ELF-1 (cell line): ENCODE results near the gene CYP19A1.
"Not testable (repeated sequence)": the region's sequence is repeated elsewhere in the genome, so short reads cannot be mapped to it uniquely, and the experiment has no call there.

Source experiments
- DNase-seq: peaks from one replicate; pipeline ENCODE4 v3.0.0-alpha.2; 2016; ENCODE audit warnings: low read depth, low spot score

Gene CYP19A1

DNA sequence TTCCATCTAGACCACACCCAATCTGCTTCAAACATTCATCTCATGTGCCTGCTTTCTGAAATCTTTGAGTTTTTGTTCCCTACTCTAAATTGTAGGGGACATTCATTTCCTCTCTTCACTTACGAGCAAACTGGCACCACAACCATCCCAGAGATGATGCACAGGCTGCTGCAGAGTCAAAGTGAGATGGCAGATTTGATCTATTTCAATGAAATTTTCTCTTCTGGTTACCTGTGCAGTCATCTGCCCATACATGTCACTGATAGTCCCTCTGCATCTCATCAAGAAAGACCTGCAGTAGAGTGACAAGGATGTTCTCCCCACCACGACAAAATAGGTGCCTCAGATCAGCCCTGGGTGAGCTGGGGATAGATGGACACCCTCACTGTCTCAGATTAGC lies 125.5 kb downstream of the CYP19A1 start:
- DNase-seq: no peak

DNA sequence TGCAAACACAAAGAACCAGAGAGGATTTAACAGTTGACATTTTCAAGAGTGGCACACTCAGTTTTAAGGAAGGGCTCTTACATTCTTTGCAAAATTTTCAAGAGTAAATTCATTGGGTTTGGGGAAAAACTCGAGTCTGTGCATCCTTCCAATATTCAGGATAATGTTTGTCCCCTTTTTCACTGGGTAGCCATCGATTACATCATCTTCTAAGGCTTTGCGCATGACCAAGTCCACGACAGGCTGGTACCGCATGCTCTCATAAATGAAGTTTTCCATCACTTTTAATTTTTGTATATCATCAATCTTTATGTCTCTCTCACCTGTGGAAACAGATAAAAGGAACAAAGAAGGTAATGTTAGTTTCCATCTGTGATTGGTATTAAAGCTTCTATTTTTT lies 126.2 kb downstream of the CYP19A1 start:
- DNase-seq: no peak

DNA sequence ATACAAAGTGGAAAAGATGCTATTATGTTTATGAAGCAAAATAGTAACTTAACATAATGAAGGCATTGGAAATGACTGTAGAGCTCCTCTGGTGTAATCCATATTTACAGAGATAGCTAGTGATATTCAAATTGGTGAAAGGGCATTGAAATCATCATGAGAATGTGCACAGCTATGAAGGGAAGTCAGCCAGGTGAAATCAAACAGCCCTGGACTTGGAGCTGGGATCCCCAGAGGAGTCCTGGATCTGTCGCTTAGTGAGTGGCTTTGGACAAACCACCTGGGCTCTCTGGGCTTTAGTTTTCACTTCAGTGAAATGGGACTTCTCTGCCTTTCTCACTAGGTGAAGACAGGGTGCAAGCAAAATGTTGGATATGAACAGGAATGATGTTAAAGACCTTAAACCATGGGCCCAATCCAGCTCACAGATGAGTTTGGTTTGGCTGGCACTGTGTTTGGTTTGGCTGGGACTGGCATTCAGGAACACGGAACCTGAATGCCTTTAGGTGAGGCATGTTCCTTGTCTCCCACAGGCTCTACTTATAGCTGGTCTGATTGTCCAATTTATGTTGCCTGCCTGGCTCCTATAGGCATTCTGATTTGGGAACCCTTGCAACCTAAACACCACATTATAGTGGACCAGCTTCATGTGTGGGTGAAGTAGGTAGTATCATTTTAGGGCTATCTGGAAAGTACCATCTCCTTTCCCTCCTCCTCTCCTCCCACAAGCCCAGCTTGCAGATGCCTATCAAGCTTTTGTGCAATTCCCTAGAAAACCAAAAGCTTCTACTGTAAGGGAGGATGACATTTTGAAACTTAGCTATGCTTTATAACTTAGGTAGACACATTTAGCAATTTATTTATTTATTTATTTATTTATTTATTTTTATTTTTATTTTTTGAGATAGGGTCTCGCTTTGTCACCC lies 133.1 kb downstream of the CYP19A1 start:
- no peak for DNase-seq

DNA sequence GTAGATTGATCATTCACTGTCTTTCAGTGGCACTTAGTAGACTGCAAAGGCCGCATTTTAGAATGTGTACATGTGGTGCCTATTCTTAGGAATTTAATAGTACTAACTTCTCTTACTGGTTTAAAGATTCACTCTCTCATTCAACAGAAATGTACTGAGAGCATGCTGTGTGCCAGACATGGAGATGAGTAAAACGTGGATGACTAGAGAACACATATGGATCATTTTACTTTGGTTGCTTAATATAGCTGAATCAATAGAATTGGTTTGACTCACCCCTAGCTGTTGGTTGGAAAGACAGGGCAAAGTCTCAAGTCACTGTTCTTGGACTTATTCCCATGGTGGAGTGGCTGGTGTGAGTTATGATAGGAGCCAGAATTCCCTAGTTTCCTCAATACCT lies 134.6 kb downstream of the CYP19A1 start:
- no peak for DNase-seq

DNA sequence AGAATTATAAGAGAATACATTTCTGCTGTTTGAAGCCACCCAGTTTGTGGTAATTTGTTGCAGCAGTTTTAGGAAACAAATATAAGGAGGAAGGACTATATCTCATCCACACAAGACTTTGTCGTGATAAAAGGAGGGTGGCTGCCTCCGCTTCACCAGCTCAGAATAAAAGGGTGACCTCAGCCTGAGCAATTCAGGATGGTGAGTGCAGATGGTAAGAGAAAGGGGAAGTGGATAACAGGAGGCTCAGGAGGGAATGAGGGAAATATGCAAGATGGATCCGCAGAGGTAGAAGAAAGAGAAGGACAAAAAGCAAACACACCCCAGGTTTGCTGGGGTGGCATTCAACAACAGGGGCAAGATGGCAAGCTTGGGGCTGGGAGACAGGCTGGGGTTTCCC lies 135.6 kb downstream of the CYP19A1 start:
- DNase-seq: no peak

DNA sequence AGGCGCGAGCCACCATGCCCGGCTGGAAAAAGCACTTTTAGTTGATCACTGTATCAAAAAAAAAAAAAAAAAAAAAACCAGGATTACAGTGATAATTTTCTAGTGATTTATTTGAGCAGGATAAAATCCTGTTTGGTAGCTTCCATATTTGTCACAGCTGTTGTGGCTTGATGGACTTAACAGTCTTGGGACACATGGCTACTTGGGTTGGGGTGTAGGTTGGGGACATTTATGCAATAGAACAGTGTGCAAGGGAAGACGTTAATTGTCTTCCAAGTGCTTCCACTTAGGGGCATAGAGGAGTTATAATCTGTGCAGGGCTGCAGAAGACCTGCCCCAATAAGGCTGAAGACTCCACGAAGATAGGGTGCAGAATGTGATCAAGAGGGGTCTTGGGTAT lies 136.8 kb downstream of the CYP19A1 start:
- no peak for DNase-seq

DNA sequence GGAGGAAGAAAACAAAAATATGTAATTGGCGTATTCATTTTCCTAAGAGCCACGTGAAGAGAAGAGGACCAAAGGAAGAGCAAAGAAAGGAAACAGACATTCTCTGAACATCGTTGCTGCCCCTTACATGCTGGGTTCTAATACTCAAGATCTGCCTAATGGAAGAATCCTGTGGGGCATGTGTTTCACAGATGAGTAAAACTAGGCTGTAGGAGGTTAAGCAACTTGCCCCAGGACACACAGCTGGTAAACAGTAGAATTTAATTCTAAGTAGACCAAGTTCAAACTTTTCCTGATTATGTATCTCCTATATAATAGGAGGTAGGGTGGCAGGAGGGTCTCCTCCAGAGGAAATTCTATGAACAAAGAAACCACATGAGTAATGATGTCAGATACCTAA lies 137.6 kb downstream of the CYP19A1 start:
- no peak for DNase-seq

DNA sequence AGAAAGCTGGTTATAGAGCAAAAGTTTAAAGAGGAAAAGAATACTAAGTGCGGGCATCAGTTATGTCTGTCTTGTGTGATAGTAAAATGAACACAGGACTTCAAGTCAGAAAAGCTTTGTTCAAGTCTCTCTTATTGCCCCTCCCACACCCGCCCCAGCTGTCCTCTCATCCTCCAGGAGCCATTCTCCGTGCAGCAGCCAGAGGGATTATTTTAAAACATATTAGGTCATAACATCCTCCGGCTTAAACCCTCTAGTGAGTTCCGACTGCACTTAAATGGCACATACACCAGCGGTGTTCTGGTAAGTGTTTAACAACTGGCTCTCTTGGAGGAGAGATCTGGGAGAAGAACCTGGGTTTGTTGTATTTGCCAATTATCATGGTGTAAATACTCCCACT lies 138.9 kb downstream of the CYP19A1 start:
- no peak for DNase-seq

DNA sequence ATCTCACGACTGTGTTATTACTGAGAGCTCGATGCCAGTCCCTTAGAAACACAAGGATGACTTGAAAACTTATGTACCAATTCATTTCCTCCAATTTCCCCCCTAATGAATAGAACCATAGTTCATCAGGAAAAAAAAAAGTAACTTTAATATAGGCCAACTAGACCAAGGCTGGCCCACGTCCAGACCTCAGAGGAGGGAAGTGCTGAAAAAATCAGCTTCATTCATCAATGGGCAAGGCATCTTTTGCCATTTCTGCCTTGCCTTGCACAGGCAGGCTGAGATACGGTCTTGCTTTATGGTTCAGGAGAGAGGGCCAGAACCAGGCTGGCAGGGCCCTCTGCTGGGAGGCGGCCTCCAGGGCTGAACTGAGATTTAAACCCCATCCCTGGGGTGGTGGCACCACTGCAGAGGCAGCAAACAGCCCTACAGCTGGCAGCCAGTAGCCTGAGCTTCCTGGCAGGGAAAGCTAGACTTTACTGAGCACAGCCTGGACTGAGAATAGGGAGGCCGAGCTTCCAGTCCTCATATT lies 139.6 kb downstream of the CYP19A1 start:
- DNase-seq: no peak

DNA sequence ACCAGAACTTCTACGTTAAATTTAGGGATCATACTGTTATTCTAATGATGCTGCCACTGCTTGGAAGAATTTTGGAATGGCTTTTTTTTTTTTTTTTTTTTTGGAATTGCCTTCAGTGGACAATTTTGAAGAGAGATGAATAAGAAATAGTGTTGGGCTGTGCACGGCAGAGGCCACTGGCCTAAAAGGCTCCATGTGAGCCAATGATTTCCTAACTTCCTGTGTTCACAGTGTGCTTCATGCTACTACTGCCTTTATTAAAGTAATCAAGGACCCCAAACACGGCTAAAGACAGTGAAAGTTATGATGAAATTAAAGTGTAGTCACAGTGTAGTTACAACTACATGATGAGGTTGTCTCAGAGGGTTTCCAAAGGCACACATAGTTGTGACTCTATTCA lies 142.9 kb downstream of the CYP19A1 start:
- no peak for DNase-seq

DNA sequence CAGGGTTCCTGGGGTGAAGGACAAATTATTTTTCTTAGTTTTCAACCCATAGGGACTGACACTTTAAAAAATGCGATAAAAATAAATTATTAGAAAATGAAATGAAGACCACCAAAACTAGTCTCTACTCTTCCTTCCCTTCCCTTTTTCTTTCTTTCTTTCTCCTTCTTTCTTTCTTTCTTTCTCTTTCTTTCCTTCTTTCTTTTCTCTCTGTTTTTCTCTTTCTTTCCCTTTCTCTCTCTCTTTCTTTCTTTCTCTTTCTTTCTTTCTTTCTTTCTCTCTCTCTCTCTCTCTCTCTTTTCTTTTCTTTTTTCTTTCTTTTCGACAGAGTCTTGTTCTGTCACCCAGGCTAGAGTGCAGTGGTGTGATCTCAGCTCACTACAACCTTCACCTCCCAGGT lies 144.4 kb downstream of the CYP19A1 start:
- DNase-seq: no peak

DNA sequence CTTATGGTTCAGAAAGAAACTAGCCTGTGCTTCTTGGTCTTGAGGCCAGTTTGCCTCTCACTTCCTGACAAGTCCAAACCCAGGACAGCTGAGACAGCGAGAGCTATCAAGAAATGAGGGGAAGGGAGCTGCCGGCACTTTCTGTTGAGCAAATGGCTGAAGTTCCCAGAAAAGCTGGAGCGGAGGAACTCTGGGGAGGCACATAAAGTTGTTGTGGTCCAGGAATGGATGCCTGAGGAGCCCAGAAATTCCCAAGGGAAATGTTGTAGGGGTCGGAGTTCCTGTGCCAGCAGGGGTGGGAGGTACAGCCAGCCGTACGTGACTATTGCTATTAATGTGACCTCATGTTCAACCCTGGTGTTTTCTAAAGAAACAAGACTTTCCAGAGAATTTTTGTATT lies 144.9 kb downstream of the CYP19A1 start:
- no peak for DNase-seq

DNA sequence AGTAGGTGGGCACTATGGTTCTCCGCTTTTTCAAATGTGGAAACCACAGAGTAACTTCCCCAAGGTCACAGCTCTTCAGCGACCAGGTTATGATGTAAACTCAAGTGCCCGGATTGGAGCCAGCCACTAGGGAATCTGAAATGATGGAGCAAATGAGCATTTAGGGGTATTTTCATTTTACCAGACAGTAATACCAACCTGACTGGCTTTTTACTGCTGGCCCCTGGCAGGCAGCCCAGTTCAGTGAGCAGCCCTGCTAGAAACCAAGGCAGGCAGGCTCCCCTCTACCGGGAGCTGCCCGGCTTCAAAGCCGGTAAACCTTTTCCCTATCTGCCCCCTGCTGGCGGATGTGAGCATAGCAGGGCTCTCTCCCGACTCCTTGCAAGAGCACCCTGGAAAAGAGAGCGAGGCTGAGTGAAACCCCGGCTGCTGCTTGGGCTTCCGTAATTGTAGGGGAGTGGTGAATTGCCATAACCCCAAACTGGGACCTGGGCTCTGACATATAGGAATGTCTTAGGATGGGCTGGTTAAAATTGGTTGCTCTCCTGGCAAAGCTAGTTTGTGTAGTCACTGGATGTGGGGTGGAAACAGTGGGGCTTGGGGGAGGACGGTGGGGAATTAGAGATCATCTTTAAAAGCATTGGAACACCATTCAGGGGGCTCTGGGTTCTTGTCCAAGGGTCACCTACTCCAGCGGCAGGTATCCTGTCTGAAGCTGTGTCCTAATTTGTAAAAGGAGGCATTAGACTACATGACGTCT lies 145.7 kb downstream of the CYP19A1 start:
- DNase-seq: peak; percentile 91

DNA sequence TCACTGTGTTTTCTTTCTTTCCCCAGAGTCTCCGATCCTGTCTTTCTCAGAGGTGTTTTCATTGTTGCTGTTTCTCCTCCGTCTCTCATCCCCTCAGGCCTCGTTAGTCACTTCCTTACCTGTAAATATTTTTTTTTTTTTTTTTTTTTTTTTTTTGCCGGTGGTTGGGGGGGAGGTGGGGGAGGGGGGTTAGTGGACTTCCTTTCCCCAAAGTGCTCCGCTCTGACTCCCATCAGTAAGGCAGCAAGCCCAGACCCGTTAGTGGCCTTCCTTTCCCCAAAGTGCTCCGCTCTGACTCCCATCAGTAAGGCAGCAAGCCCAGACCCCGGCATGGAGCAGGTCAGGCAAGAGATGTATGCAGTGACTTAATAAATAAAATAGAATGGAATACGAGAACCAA lies 146.6 kb downstream of the CYP19A1 start:
- DNase-seq: no peak

DNA sequence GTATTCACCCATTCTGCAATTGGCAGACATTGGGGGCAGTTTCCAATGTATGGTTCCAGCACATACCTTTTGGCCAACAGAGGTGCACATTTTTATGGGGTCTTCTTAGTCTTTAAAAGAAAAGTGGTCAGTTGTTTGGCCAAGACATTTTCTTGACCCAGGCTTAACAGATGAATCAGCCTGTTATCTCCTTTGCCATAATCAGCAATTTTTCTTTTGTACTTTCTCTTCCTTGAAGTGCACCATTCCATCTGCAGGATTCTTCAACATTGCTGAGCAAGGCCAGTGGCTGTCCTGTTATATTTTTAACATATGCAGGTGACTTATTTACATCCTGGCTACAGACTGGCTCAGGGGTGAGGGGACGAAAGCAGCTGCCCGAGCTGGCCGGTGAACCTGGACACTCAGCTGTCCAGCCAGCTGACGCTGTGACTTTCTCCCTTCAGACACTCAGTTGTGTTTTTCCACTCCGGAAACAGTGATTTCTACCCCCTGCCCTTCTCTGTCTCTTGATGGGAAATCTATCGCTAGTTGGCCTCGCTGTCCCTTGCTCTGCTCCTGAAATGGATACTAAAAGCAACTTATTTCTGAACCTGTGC lies 147.2 kb downstream of the CYP19A1 start:
- DNase-seq: peak; percentile 6

DNA sequence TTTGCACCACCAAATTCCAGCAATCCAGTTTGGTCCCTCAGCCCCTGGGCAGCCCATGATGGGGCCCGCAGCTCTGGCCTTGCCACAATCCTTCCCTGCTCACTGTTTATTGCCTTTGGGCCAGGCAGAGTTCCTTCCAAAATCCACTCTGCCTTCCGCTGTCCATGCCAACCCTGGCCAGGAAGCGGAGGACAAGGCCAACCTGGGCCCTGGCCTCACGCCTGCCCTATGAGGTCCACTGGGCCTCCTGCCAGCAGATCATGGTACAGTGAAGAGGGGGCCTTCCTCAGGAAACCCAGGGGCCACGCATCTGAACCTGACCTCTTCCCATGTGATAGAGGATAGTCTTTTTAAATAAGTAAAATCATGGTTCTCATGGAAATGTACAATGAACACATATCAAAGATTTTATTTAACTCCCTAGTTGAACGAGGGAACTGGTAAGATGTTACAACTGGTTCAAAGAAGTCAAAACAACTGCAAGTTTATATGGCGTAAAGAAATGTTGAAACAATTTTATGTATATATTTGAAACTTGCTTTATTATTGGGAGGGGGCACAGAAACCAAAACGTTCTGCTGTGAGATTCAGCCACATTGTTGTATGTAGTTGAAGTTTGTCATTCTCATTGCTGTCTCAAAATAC lies 147.8 kb downstream of the CYP19A1 start:
- no peak for DNase-seq

DNA sequence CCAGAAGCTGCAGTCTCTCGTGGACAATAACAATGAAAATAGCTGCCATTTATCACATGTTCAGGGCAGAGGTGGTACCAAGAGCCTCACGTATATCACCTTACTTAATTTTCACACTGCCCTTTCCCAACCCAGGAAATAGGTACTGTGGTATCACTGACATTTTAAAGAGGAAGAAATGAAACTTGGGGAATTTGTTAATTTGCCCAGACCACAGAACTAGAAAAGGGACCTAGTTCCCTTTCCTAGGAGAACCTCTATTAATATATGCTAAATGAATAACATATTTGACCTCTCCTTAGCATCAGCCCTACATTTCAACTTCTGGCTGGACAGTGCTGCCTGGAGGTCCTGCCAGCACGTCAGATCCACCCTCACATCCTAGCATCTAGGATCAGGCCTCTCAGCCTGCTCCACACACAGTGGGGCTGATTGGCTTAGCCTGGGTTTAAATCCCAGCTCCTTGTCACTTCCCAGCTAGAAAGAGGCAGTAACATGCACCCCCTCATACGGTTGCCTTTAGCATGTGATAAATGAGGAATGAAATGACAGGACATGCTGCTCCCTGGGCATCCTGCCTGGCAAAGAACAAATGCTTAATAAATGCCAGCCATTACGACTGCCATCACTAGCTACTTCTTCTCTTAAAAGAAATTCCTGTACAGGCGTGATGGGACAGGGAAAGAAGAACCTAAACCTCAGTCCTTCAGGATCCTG lies 148.6 kb downstream of the CYP19A1 start:
- no peak for DNase-seq

DNA sequence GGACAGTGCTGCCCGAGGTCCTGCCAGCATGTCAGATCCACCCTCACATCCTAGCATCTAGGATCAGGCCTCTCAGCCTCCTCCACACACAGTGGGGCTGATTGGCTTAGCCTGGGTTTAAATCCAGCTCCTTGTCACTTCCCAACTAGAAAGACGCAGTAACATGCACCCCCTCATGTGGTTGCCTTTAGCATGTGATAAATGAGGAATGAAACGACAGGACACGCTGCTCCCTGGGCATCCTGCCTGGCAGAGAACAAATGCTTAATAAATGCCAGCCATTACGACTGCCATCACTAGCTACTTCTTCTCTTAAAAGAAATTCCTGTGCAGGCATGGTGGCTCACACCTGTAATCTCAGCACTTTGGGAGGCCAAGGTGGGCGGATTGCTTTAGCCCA lies 149.6 kb downstream of the CYP19A1 start:
- DNase-seq: not testable (repeated sequence)

DNA sequence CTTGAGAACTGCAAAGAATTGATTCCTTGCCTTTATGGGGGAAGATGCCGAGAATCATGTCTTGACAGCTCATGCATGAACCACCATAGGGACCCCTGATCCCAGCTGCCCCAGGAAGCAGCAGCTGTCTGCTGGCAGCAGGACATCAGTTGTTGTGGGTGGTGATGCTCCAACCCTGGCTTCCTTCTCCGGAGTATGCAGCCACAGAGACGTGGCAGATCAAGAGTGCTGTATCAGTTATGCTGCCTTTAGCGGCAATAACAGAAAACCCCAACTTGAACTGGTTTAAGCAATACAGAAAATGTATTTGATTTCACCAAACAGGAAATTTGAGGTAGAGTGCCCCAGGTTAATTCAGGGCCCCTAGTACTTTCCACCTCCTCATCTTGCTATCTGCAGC lies 151.5 kb downstream of the CYP19A1 start:
- no peak for DNase-seq

DNA sequence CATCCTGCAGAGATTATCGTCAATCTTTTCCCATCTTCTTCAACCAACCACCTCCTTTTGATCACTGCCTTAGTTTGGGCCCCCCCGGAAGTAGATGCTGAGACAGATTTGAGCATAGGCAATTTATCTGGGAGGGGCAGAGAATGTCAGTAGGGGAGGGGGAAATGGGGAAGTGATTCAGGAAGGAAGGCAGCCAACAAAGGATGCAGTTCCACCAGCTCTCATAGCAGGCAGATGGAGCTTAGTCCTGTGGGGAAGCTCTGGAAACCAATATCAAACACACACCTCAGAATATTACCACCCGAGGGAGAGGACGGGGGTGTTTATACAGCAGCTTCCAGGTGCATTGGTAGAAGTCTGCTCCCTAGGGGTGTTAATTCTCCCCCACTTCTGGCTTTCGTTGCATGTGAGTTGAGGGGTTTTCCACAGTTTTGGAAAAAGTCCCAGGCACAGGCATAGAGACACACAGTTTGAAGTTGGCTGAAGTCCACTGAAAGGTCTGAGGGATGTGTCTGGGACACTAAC lies 152.2 kb downstream of the CYP19A1 start:
- no peak for DNase-seq
